Endothelial cell of umbilical vein (primary cell): ENCODE measurements around the gene FHOD3.

Experiments
- CTCF ChIP-seq, 2 donors: IDR thresholded peaks; 1 replicate in 1 of 2; 2 replicates in 1 of 2; pipeline ENCODE4 v1.5.1; 2011; ENCODE audit warnings: low read length in 2 of 2, mild to moderate bottlenecking in 2 of 2, moderate library complexity in 2 of 2, control low read depth in 1 of 2, inconsistent platforms in 1 of 2, low read depth in 1 of 2; ENCODE audit not compliant: insufficient read depth in 1 of 2; ENCODE audit errors: extremely low read depth in 1 of 2
- FOS ChIP-seq: IDR thresholded peaks from 2 replicates; pipeline ENCODE4 v1.6.1; 2011; ENCODE audit warnings: mild to moderate bottlenecking, low read length, moderate library complexity, borderline replicate concordance; ENCODE audit not compliant: insufficient read depth
- GATA2 ChIP-seq: IDR thresholded peaks from 2 replicates; pipeline ENCODE4 v1.7.0; 2011; ENCODE audit warnings: low read depth, mild to moderate bottlenecking, moderate library complexity, mixed read lengths, low read length; ENCODE audit not compliant: insufficient read length, insufficient read depth
- POLR2A ChIP-seq: IDR thresholded peaks from 2 replicates; pipeline ENCODE4 v1.6.1; 2012; ENCODE audit warnings: low read depth, mild to moderate bottlenecking, control low read depth, low read length
- POLR2AphosphoS5 ChIP-seq: IDR thresholded peaks from 2 replicates; pipeline ENCODE4 v1.6.1; 2012; ENCODE audit warnings: low read depth, mild to moderate bottlenecking, control low read depth, low read length, moderate library complexity; ENCODE audit not compliant: insufficient read depth

GRCh38 chr18:36708366-36708765 is 410.9 kb downstream of the FHOD3 start:
- no peak for TF ChIP-seq CTCF (IDR thresholded peaks at IDR 0.05; ENCODE audit: extremely low read depth in 1 of 2, insufficient read depth in 1 of 2, low read depth in 1 of 2, low read length in 2 of 2)
- no peak for TF ChIP-seq POLR2AphosphoS5
- no peak for TF ChIP-seq GATA2
- no peak for TF ChIP-seq POLR2A
- no peak for TF ChIP-seq FOS
